K562 (cell line): ENCODE measurements around the gene TMEM79. TPM values are rescaled to one million over a fixed set of nuclear protein-coding genes. Genes with fewer than 3 reads are reported as not detected.

Experiments used
- CBX8 ChIP-seq: fragments of 200-600 bp; sonication (generic); IDR thresholded peaks from 2 replicates; pipeline ENCODE4 v1.6.1; 2012; ENCODE audit warnings: borderline replicate concordance, mixed run types, low read depth, mild to moderate bottlenecking, moderate library complexity, mixed read lengths, low read length, control low read depth, inconsistent platforms; ENCODE audit not compliant: poor library complexity, severe bottlenecking; ENCODE audit errors: extremely low read depth
- EGR1 ChIP-seq: fragments of 450-650 bp; conservative IDR thresholded peaks from 2 replicates; pipeline ENCODE4 v1.6.1; 2017; ENCODE audit warnings: mild to moderate bottlenecking
- ELF4 ChIP-seq: fragments of 450-650 bp; formaldehyde crosslinking; IDR thresholded peaks from 2 replicates; pipeline ENCODE4 v1.4.0; 2022; ENCODE audit warnings: missing genetic modification characterization
- ESRRA ChIP-seq: fragments of 450-650 bp; IDR thresholded peaks from 2 replicates; pipeline ENCODE4 v1.6.1; 2014; ENCODE audit warnings: low read depth, mild to moderate bottlenecking, moderate library complexity, borderline replicate concordance
- GATAD2B ChIP-seq: fragments of 450-650 bp; IDR thresholded peaks from 2 replicates; pipeline ENCODE4 v1.6.1; 2017; ENCODE audit warnings: mild to moderate bottlenecking, borderline replicate concordance
- HNRNPH1 ChIP-seq: fragments of 200-400 bp; formaldehyde crosslinking; optimal IDR thresholded peaks from 2 replicates; pipeline ENCODE3; 2017; ENCODE audit warnings: low read depth, mild to moderate bottlenecking, low read length, moderate library complexity
- LCOR ChIP-seq: sonication (generic); formaldehyde crosslinking; IDR thresholded peaks from 2 replicates; pipeline ENCODE4 v1.8.0; 2022; ENCODE audit warnings: mild to moderate bottlenecking, missing genetic modification reagents
- NBN ChIP-seq: fragments of 450-650 bp; IDR thresholded peaks from 2 replicates; pipeline ENCODE4 v1.6.1; 2016; ENCODE audit warnings: low read depth, mild to moderate bottlenecking
- NELFE ChIP-seq: IDR thresholded peaks from 2 replicates; pipeline ENCODE4 v1.6.1; 2011; ENCODE audit warnings: mild to moderate bottlenecking; ENCODE audit not compliant: insufficient read depth, insufficient read length
- NR2C2 ChIP-seq, 2 experiments: fragments of 200-800 bp in 1 of 2; sonication (Bioruptor generic) in 1 of 2; sonication (generic) in 1 of 2; formaldehyde crosslinking in 1 of 2; IDR thresholded peaks; 2 replicates each; pipeline versions ENCODE4 v1.6.1 to v1.8.0; 2016 to 2022; ENCODE audit warnings: mild to moderate bottlenecking in 1 of 2, missing compliant biosample characterization in 1 of 2, missing genetic modification characterization in 1 of 2, missing genetic modification reagents in 1 of 2
- PHB2 ChIP-seq: fragments of 450-650 bp; IDR thresholded peaks from 2 replicates; pipeline ENCODE4 v1.6.1; 2017; ENCODE audit warnings: low read depth
- SMARCA4 ChIP-seq: fragments of 450-650 bp; IDR thresholded peaks from 2 replicates; pipeline ENCODE4 v1.6.1; 2016
- SMARCE1 ChIP-seq: fragments of 450-650 bp; IDR thresholded peaks from 2 replicates; pipeline ENCODE4 v1.7.1; 2016; ENCODE audit warnings: mild to moderate bottlenecking
- TAF1 ChIP-seq: IDR thresholded peaks from 2 replicates; pipeline ENCODE4 v1.6.1; 2011; ENCODE audit warnings: mild to moderate bottlenecking, low read length, moderate library complexity; ENCODE audit not compliant: insufficient read depth, control insufficient read depth, severe bottlenecking; ENCODE audit errors: extremely low read depth
- ZNF174 ChIP-seq: fragments of 250-450 bp; sonication (Bioruptor Pico); IDR thresholded peaks from 2 replicates; pipeline ENCODE4 v1.4.0; 2020; ENCODE audit warnings: mild to moderate bottlenecking
- ZNF561 ChIP-seq: fragments of 450-650 bp; formaldehyde crosslinking; conservative IDR thresholded peaks from 2 replicates; pipeline ENCODE4 v1.4.0; 2020; ENCODE audit warnings: mild to moderate bottlenecking, moderate library complexity
- ZNF57 ChIP-seq: fragments of 450-650 bp; formaldehyde crosslinking; IDR thresholded peaks from 2 replicates; pipeline ENCODE4 v1.4.0; 2020; ENCODE audit warnings: mild to moderate bottlenecking, moderate library complexity
- polyA plus RNA-seq, 8 experiments: library from polyadenylated mRNA; depleted of rRNA in 4 of 8; stranded (reverse) in 5 of 8; unstranded in 3 of 8; fragments of >200 nt; fragmentation: Nextera tagmentation in 2 of 8; fragmentation: Illumina TruSeq in 1 of 8; extraction: Ambion mirVana in 2 of 8; extraction: Trizol in 1 of 8; gene quantifications; 2 replicates each; pipeline versions ENCODE4 v1.2.1 to v1.2.3, GENCODE V29; 2011 to 2014; ENCODE audit warnings: inconsistent platforms in 1 of 8, missing spikeins in 1 of 8
- total RNA-seq, 7 experiments: library from RNA; depleted of rRNA in 6 of 7; stranded (reverse); fragments of >200 nt in 6 of 7; fragmentation: Illumina TruSeq in 2 of 7; extraction: Trizol in 2 of 7; gene quantifications; 2 replicates each; pipeline versions ENCODE4 v1.2.1 to v1.2.3, GENCODE V29; 2011 to 2021; ENCODE audit warnings: low replicate concordance in 1 of 7
- TF ChIP-seq, protein P1 (sequence below): fragments of 450-650 bp; IDR thresholded peaks from 2 replicates; pipeline ENCODE4 v1.6.1; 2018; ENCODE audit not compliant: partially characterized antibody
- TF ChIP-seq, protein P2 (sequence below), 2 experiments: fragments of 150-350 bp in 1 of 2; IDR thresholded peaks; 2 replicates each; pipeline ENCODE4 v1.6.1; 2012 to 2016; ENCODE audit warnings: low read depth in 2 of 2, low read length in 2 of 2, mild to moderate bottlenecking in 1 of 2, moderate library complexity in 1 of 2

Gene TMEM79
- total and polyA plus RNA-seq, 9 of the 15 experiments (the other 6 are each of a cell fraction or from before 2014, with no cell fraction given), result 0.69 to 6.8 (median 4.0) TPM

DNA sequence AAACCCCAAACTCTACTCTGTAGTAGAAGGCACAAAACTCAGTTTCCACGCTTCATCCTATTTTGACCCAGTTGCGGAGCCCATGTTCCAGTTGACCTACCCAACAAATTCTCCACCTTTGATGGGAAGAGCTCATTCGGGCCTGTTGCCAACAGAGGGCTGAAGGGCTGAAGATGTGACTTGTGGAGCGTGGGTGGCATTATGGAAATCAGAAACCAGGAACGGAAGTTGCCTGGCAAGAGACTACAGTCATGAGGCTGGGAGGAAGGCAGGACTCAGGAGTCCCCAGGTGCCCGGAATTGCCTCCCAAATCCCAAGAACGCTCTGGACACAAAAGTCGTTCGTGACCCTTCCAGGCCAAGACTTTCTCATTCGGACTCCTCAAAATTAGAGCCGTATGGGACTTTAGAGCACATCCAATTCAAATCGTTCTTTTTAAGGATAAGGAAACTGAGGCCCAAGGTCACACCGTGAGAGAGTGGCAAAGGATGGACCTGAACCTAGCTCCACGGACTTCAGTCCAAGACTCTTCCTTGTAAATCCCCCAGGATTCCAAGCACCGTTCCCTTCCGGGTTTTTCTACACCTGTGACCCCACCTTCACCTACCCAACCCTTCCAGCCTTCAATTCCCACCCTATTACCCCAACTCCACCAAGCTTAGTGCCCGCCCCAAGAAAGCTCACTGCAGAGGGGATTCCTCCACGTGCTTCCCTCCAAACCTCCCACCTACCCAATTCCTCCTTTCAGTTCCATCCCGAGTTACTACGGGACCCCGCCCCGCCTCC lies 2.2 kb upstream of the TMEM79 start (continued):
- TF ChIP-seq TAF1, result peak; percentile 2
- no peak for TF ChIP-seq ZNF174
- no peak for TF ChIP-seq CBX8
- TF ChIP-seq NBN, result 0 out of 2 replicates have a peak, but pooled peaks have one; percentile 51
- no peak for TF ChIP-seq NR2C2 (CRISPR knock-in tag; IDR thresholded peaks at IDR 0.05)
- TF ChIP-seq NR2C2 (tag; IDR thresholded peaks at IDR 0.05), result 0 out of 2 replicates have a peak, but pooled peaks have one; percentile 12
- no peak for TF ChIP-seq GATAD2B
- TF ChIP-seq, protein P1, sequence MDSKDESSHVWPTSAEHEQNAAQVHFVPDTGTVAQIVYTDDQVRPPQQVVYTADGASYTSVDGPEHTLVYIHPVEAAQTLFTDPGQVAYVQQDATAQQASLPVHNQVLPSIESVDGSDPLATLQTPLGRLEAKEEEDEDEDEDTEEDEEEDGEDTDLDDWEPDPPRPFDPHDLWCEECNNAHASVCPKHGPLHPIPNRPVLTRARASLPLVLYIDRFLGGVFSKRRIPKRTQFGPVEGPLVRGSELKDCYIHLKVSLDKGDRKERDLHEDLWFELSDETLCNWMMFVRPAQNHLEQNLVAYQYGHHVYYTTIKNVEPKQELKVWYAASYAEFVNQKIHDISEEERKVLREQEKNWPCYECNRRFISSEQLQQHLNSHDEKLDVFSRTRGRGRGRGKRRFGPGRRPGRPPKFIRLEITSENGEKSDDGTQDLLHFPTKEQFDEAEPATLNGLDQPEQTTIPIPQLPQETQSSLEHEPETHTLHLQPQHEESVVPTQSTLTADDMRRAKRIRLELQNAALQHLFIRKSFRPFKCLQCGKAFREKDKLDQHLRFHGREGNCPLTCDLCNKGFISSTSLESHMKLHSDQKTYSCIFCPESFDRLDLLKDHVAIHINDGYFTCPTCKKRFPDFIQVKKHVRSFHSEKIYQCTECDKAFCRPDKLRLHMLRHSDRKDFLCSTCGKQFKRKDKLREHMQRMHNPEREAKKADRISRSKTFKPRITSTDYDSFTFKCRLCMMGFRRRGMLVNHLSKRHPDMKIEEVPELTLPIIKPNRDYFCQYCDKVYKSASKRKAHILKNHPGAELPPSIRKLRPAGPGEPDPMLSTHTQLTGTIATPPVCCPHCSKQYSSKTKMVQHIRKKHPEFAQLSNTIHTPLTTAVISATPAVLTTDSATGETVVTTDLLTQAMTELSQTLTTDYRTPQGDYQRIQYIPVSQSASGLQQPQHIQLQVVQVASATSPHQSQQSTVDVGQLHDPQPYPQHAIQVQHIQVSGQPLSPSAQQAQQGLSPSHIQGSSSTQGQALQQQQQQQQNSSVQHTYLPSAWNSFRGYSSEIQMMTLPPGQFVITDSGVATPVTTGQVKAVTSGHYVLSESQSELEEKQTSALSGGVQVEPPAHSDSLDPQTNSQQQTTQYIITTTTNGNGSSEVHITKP, result peak; percentile 40
- TF ChIP-seq LCOR (CRISPR knock-in tag), result 0 out of 2 replicates have a peak, but pooled peaks have one; percentile 14
- peak; percentile 56; the same call in 1 of the 2 replicates for TF ChIP-seq ESRRA
- TF ChIP-seq, protein P2, sequence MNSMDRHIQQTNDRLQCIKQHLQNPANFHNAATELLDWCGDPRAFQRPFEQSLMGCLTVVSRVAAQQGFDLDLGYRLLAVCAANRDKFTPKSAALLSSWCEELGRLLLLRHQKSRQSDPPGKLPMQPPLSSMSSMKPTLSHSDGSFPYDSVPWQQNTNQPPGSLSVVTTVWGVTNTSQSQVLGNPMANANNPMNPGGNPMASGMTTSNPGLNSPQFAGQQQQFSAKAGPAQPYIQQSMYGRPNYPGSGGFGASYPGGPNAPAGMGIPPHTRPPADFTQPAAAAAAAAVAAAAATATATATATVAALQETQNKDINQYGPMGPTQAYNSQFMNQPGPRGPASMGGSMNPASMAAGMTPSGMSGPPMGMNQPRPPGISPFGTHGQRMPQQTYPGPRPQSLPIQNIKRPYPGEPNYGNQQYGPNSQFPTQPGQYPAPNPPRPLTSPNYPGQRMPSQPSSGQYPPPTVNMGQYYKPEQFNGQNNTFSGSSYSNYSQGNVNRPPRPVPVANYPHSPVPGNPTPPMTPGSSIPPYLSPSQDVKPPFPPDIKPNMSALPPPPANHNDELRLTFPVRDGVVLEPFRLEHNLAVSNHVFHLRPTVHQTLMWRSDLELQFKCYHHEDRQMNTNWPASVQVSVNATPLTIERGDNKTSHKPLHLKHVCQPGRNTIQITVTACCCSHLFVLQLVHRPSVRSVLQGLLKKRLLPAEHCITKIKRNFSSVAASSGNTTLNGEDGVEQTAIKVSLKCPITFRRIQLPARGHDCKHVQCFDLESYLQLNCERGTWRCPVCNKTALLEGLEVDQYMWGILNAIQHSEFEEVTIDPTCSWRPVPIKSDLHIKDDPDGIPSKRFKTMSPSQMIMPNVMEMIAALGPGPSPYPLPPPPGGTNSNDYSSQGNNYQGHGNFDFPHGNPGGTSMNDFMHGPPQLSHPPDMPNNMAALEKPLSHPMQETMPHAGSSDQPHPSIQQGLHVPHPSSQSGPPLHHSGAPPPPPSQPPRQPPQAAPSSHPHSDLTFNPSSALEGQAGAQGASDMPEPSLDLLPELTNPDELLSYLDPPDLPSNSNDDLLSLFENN (IDR thresholded peaks at IDR 0.05; ENCODE audit: low read depth in 2 of 2, low read length in 2 of 2), result no peak
- 0 out of 2 replicates have a peak, but pooled peaks have one; percentile 40 for TF ChIP-seq SMARCE1
- TF ChIP-seq SMARCA4, result 0 out of 2 replicates have a peak, but pooled peaks have one; percentile 11
- peak; percentile 79 for TF ChIP-seq EGR1
- peak; percentile 42; the same call in 1 of the 2 replicates for TF ChIP-seq PHB2
- TF ChIP-seq NELFE, result no peak
- TF ChIP-seq ELF4 (CRISPR knock-in tag), result 0 out of 2 replicates have a peak, but pooled peaks have one; percentile 31
- no peak for TF ChIP-seq ZNF57 (CRISPR knock-in tag)
- no peak for TF ChIP-seq HNRNPH1
- no peak for TF ChIP-seq ZNF561
